A673 (cell line): ENCODE measurements around the gene EXOC6. TPM values are rescaled to one million over a fixed set of nuclear protein-coding genes. Genes with fewer than 3 reads are reported as not detected.

Experiments used
- BruUV-seq: library from RNA; stranded (reverse); fragments of 400-500 nt; replicated peaks from 2 replicates; lab custom pipeline; 2021; lab: Mats Ljungman, UMichigan
- CTCF ChIA-PET: fragments of 300-600 bp; sonication (Branson Sonifier 250); formaldehyde crosslinking; loops from one replicate; lab custom pipeline; 2022; ENCODE audit warnings: antibody characterized with exemption; lab: Charles Lee
- POLR2A ChIA-PET: fragments of 300-600 bp; sonication (Branson Sonifier 250); formaldehyde crosslinking; loops from one replicate; lab custom pipeline; 2022; ENCODE audit warnings: antibody characterized with exemption; ENCODE audit not compliant: low non-redundant PET; lab: Charles Lee
- DNase-seq: peaks from one replicate; pipeline ENCODE4 v3.0.0-alpha.2; 2015; ENCODE audit warnings: low spot score
- H3K27ac ChIP-seq: fragments of 200-600 bp; sonication (generic); 2 replicates; pipeline ENCODE4 v1.5.1; 2016; ENCODE audit warnings: mixed run types, low read depth, mild to moderate bottlenecking, mixed read lengths, antibody characterized with exemption, low read length; ENCODE audit not compliant: poor library complexity, severe bottlenecking
- H3K27me3 ChIP-seq: fragments of 200-600 bp; sonication (generic); replicated peaks from 2 replicates; pipeline ENCODE4 v1.6.1; 2017; ENCODE audit warnings: mixed run types, low read depth, mild to moderate bottlenecking, mixed read lengths, antibody characterized with exemption, low read length; ENCODE audit not compliant: insufficient read depth, poor library complexity
- H3K36me3 ChIP-seq: fragments of 200-600 bp; sonication (generic); 2 replicates; pipeline ENCODE4 v1.6.1; 2016; ENCODE audit warnings: mixed run types, mild to moderate bottlenecking, mixed read lengths, antibody characterized with exemption, low read length; ENCODE audit not compliant: insufficient read depth, poor library complexity, severe bottlenecking
- H3K4me1 ChIP-seq: fragments of 200-600 bp; sonication (generic); 2 replicates; pipeline ENCODE4 v1.6.1; 2017; ENCODE audit warnings: mixed run types, mild to moderate bottlenecking, mixed read lengths, antibody characterized with exemption, low read length; ENCODE audit not compliant: insufficient read depth, poor library complexity, severe bottlenecking
- H3K4me3 ChIP-seq: fragments of 200-600 bp; sonication (generic); 2 replicates; pipeline ENCODE4 v1.5.1; 2016; ENCODE audit warnings: low read depth, mixed run types, mild to moderate bottlenecking, mixed read lengths, low read length; ENCODE audit not compliant: poor library complexity, severe bottlenecking
- H3K9me3 ChIP-seq: fragments of 200-600 bp; sonication (generic); 2 replicates; pipeline ENCODE4 v1.6.1; 2016; ENCODE audit warnings: mixed run types, low read depth, mild to moderate bottlenecking, mixed read lengths, antibody characterized with exemption, low read length; ENCODE audit not compliant: poor library complexity, severe bottlenecking
- EZH2 ChIP-seq: fragments of 200-600 bp; sonication (generic); IDR thresholded peaks from 2 replicates; pipeline ENCODE4 v1.6.1; 2017; ENCODE audit warnings: borderline replicate concordance, low read depth, mild to moderate bottlenecking, mixed read lengths, antibody characterized with exemption, low read length; ENCODE audit not compliant: poor library complexity, severe bottlenecking
- intact Hi-C: fragments of 100-400 bp; cut with micrococcal nuclease; formaldehyde crosslinking; loops from one replicate; pipeline ENCODE4 v1.10.0; 2022; ENCODE audit not compliant: unreplicated experiment
- total RNA-seq: library from RNA; stranded (reverse); gene quantifications from 2 replicates; pipeline ENCODE4 v1.2.3, GENCODE V29; 2021
- TF ChIP-seq, protein P1 (sequence below): fragments of 300-800, 200-600 bp; sonication (generic); conservative IDR thresholded peaks from 2 replicates; pipeline ENCODE4 v1.5.1; 2017; ENCODE audit warnings: low read depth, mild to moderate bottlenecking, antibody characterized with exemption, low read length, moderate library complexity, mixed read lengths

Gene EXOC6
- total RNA-seq, 1 experiment from 2014 or later = 35.0 TPM

DNA sequence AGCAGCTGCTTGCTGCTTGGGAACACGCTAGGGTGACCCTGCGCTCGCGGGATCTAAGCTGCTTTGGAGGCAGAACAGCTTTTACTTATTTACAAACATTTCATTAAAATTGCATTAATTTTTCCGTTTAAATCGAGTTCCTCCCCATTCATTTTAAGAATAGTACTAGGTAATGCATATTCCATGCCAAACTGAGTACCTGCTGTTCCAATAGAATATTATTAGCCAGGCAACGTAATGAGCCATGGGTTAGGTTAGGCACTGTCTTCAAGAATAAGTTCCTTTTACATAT lies 860 bp downstream of the EXOC6 start:
- no peak for TF ChIP-seq EZH2
- TF ChIP-seq, protein P1, sequence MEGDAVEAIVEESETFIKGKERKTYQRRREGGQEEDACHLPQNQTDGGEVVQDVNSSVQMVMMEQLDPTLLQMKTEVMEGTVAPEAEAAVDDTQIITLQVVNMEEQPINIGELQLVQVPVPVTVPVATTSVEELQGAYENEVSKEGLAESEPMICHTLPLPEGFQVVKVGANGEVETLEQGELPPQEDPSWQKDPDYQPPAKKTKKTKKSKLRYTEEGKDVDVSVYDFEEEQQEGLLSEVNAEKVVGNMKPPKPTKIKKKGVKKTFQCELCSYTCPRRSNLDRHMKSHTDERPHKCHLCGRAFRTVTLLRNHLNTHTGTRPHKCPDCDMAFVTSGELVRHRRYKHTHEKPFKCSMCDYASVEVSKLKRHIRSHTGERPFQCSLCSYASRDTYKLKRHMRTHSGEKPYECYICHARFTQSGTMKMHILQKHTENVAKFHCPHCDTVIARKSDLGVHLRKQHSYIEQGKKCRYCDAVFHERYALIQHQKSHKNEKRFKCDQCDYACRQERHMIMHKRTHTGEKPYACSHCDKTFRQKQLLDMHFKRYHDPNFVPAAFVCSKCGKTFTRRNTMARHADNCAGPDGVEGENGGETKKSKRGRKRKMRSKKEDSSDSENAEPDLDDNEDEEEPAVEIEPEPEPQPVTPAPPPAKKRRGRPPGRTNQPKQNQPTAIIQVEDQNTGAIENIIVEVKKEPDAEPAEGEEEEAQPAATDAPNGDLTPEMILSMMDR = no peak
- intact Hi-C loops = loop anchor here (10.0 kb wide), 1 partner anchor 254 kb away; the partner anchor contains the start of gene KIF11
- no peaks in the 10 kb centered on the region for H3K9me3 ChIP-seq
- ChIA-PET POLR2A (no interaction called here), CTCF (interaction anchor here (1.2 kb wide), 1 partner anchor 12 kb away, joined by 3 read pairs; no protein-coding TSS in a partner anchor)
- no peak for DNase-seq
- H3K27me3 ChIP-seq = no peaks in the 10 kb centered on the region
- BruUV-seq = no TSS peak
- peak overlapping the region; percentile 93 for H3K27ac ChIP-seq
- H3K36me3 ChIP-seq = no peaks in the 10 kb centered on the region
- peak overlapping the region; percentile 84 for H3K4me3 ChIP-seq
- H3K4me1 ChIP-seq = peaks cover 8% of the 10 kb centered on the region

DNA sequence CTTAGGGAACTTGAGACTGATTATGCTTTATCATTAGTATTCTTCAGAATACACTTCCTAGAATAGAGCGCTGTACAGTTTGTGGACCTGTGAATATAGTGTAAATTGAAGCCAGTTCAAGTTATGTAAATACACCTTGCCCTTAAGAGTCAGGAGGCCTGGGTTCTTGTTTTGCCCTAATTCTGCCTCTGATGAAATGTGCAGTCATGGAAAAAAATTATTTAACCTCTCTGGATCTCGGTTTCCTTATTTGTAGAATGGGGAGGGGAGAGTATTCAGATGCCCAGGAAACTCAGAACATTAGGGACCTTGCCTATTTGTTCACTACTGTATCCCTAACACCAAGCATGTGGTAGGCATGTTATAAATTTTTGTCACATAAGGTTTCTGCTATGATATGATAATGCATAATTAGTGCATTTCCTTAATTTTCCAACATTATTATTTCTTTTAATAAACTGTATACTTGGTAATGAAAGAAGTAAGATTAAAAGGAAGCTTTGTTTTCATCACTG lies 1.3 kb downstream of the EXOC6 start:
- intact Hi-C loops = loop anchor here (10.0 kb wide), 1 partner anchor 255 kb away; the partner anchor contains the start of gene KIF11
- BruUV-seq = TSS peak; percentile 43

DNA sequence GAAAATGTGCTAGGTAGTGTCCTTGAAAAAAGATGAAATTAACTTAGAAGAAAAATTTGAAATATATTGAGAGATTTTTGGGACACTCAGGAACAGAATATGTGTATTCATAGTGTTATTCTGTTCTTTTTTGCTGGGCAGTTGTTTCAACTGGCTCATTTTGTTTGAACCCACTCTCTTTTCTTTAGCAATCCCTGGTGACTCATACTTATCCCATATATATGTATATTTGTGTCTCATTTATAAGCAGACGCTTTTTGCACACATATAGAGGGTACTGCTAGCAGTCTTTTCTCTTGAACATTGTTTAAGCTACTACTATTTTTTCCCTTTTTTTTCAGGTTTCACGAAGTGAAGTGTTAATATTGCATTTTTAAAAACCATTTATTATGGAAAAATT lies 1.9 kb downstream of the EXOC6 start:
- peak; percentile 31 for DNase-seq
- Histone ChIP-seq H3K36me3 (no peaks in the 10 kb centered on the region), H3K27ac (no peak overlapping the region), H3K4me3 (peak overlapping the region; percentile 84), H3K27me3 (no peaks in the 10 kb centered on the region), H3K9me3 (no peaks in the 10 kb centered on the region), H3K4me1 (peaks cover 8% of the 10 kb centered on the region)
- no peak for TF ChIP-seq EZH2
- TF ChIP-seq, protein P1 = no peak
- intact Hi-C loops = no loop called here
- ChIA-PET POLR2A (no interaction called here), CTCF (no interaction called here)
- no TSS peak for BruUV-seq

More for the DNA sequence above, 1.3 kb downstream of the EXOC6 start:
- H3K36me3 ChIP-seq = no peaks in the 10 kb centered on the region
- no peaks in the 10 kb centered on the region for H3K27me3 ChIP-seq
- H3K9me3 ChIP-seq = no peaks in the 10 kb centered on the region
- no peak for TF ChIP-seq EZH2
- TF ChIP-seq, protein P1 = no peak
- peaks cover 8% of the 10 kb centered on the region for H3K4me1 ChIP-seq
- DNase-seq = no peak
- H3K27ac ChIP-seq = peak overlapping the region; percentile 93
- H3K4me3 ChIP-seq = peak overlapping the region; percentile 84
- ChIA-PET CTCF (no interaction called here), POLR2A (no interaction called here)
